HEK293T (cell line): Measurements from ENCODE around the gene FCRLA.

ENCODE experiments used
- ARNT ChIP-seq: fragments of 450-650 bp; IDR thresholded peaks from 2 replicates; pipeline ENCODE4 v1.6.1; 2017; ENCODE audit warnings: mild to moderate bottlenecking
- BHLHE40 ChIP-seq: fragments of 450-650 bp; IDR thresholded peaks from 2 replicates; pipeline ENCODE4 v1.6.1; 2016; ENCODE audit warnings: mild to moderate bottlenecking, moderate library complexity, borderline replicate concordance
- FOXA1 ChIP-seq: fragments of 450-650 bp; IDR thresholded peaks from 2 replicates; pipeline ENCODE4 v1.6.1; 2016; ENCODE audit warnings: mild to moderate bottlenecking
- FOXK2 ChIP-seq: fragments of 450-650 bp; IDR thresholded peaks from 2 replicates; pipeline ENCODE4 v1.6.1; 2016; ENCODE audit warnings: mild to moderate bottlenecking
- HDGF ChIP-seq: fragments of 450-650 bp; IDR thresholded peaks from 2 replicates; pipeline ENCODE4 v1.6.1; 2017; ENCODE audit warnings: antibody characterized with exemption, borderline replicate concordance
- L3MBTL2 ChIP-seq: fragments of 450-650 bp; conservative IDR thresholded peaks from 2 replicates; pipeline ENCODE4 v1.6.1; 2016; ENCODE audit warnings: mild to moderate bottlenecking
- LEF1 ChIP-seq: fragments of 450-650 bp; IDR thresholded peaks from 2 replicates; pipeline ENCODE4 v1.6.1; 2017; ENCODE audit warnings: mild to moderate bottlenecking, borderline replicate concordance
- NFRKB ChIP-seq: fragments of 450-650 bp; IDR thresholded peaks from 2 replicates; pipeline ENCODE4 v1.6.1; 2016; ENCODE audit warnings: mild to moderate bottlenecking, moderate library complexity
- PKNOX1 ChIP-seq: fragments of 450-650 bp; IDR thresholded peaks from 2 replicates; pipeline ENCODE4 v1.6.1; 2016
- SP1 ChIP-seq: fragments of 450-650 bp; IDR thresholded peaks from 2 replicates; pipeline ENCODE4 v1.6.1; 2017
- SUZ12 ChIP-seq: fragments of 450-650 bp; IDR thresholded peaks from 2 replicates; pipeline ENCODE4 v1.6.1; 2016; ENCODE audit warnings: mild to moderate bottlenecking
- ZNF384 ChIP-seq: fragments of 450-650 bp; IDR thresholded peaks from 2 replicates; pipeline ENCODE4 v1.6.1; 2016

- no peak for TF ChIP-seq LEF1
- TF ChIP-seq ARNT = no peak
- no peak for TF ChIP-seq FOXK2
- no peak for TF ChIP-seq SP1
- TF ChIP-seq BHLHE40 = no peak
- TF ChIP-seq PKNOX1 = no peak
- TF ChIP-seq HDGF = no peak
- no peak for TF ChIP-seq FOXA1
- no peak for TF ChIP-seq SUZ12
- no peak for TF ChIP-seq ZNF384
- TF ChIP-seq L3MBTL2 = no peak
- no peak for TF ChIP-seq NFRKB
Observed at GRCh38 chr1:161739865-161740566, 33.0 kb downstream of the FCRLA start.
